IMR-90 (cell line): ENCODE results near the gene KBTBD13. TPM values are rescaled to one million over a fixed set of nuclear protein-coding genes. Genes with fewer than 3 reads are reported as not detected.

ENCODE experiments used
- ATAC-seq: fragments of 200-7000 bp; cut with Tn5 transposase; 2 replicates; pipeline ENCODE4 v1.9.1; 2020; ENCODE audit warnings: low read depth, mild to moderate bottlenecking, moderate library complexity
- BruUV-seq: library from RNA; stranded (reverse); fragments of 400-500 nt; replicated peaks from 2 replicates; lab custom pipeline; 2021; lab: Mats Ljungman, UMichigan
- CTCF ChIA-PET: fragments of 300-600 bp; formaldehyde crosslinking; extraction: SDS; loops from one replicate; lab custom pipeline; 2021; ENCODE audit warnings: antibody characterized with exemption; lab: Yijun Ruan, JAX
- POLR2A ChIA-PET: fragments of 300-600 bp; sonication (Branson Sonifier 250); formaldehyde crosslinking; loops from one replicate; lab custom pipeline; 2022; ENCODE audit warnings: antibody characterized with exemption; ENCODE audit not compliant: unreplicated experiment; lab: Charles Lee
- DNase-seq: peaks from one replicate; pipeline ENCODE4 v3.0.0; 2013
- H2AFZ ChIP-seq: replicated peaks from 2 replicates; pipeline ENCODE3; 2013; ENCODE audit warnings: low read length, mild to moderate bottlenecking; ENCODE audit not compliant: poor library complexity
- H2AK5ac ChIP-seq: 2 replicates; pipeline ENCODE4 v1.6.1; 2013; ENCODE audit warnings: low read depth, low read length, inconsistent platforms
- H2AK9ac ChIP-seq: replicated peaks from 2 replicates; pipeline ENCODE3; 2013; ENCODE audit warnings: mild to moderate bottlenecking, low read depth, low read length, moderate library complexity; ENCODE audit not compliant: poor library complexity
- H2BK120ac ChIP-seq: 2 replicates; pipeline ENCODE4 v1.6.1; 2013; ENCODE audit warnings: low read depth, low read length, inconsistent platforms
- H2BK15ac ChIP-seq: 3 replicates; pipeline ENCODE4 v1.6.1; 2013; ENCODE audit warnings: low read depth, low read length, inconsistent platforms
- H2BK20ac ChIP-seq: 2 replicates; pipeline ENCODE4 v1.6.1; 2013; ENCODE audit warnings: low read depth, mild to moderate bottlenecking, inconsistent platforms, low read length, moderate library complexity
- H2BK5ac ChIP-seq: 2 replicates; pipeline ENCODE4 v1.6.1; 2013; ENCODE audit warnings: mild to moderate bottlenecking, low read depth, low read length, inconsistent platforms; ENCODE audit not compliant: poor library complexity, severe bottlenecking
- H3K14ac ChIP-seq: replicated peaks from 2 replicates; pipeline ENCODE4 v1.6.1; 2013; ENCODE audit warnings: low read depth, low read length, inconsistent platforms
- H3K18ac ChIP-seq: 2 replicates; pipeline ENCODE4 v1.6.1; 2013; ENCODE audit warnings: low read depth, low read length, control low read depth
- H3K23ac ChIP-seq: 2 replicates; pipeline ENCODE4 v1.6.1; 2013; ENCODE audit warnings: low read depth, low read length, inconsistent platforms
- H3K27ac ChIP-seq: 2 replicates; pipeline ENCODE4 v1.5.1; 2013; ENCODE audit warnings: mild to moderate bottlenecking, control low read depth, low read length; ENCODE audit not compliant: insufficient read depth
- H3K27me3 ChIP-seq: 2 replicates; pipeline ENCODE4 v1.6.1; 2013; ENCODE audit warnings: low read length; ENCODE audit not compliant: control insufficient read depth, insufficient read depth
- H3K36me3 ChIP-seq: 2 replicates; pipeline ENCODE4 v1.6.1; 2013; ENCODE audit warnings: low read length, mixed read lengths; ENCODE audit not compliant: control insufficient read depth, insufficient read depth
- H3K4ac ChIP-seq: 2 replicates; pipeline ENCODE4 v1.6.1; 2013; ENCODE audit warnings: low read depth, low read length, inconsistent platforms
- H3K4me1 ChIP-seq: 2 replicates; pipeline ENCODE4 v1.6.1; 2013; ENCODE audit warnings: low read length, mixed read lengths; ENCODE audit not compliant: control insufficient read depth, insufficient read depth
- H3K4me2 ChIP-seq: 2 replicates; pipeline ENCODE4 v1.6.1; 2013; ENCODE audit warnings: low read depth, mild to moderate bottlenecking, control low read depth, low read length, moderate library complexity
- H3K4me3 ChIP-seq: 2 replicates; pipeline ENCODE4 v1.5.1; 2013; ENCODE audit warnings: low read depth, mild to moderate bottlenecking, control low read depth, low read length, moderate library complexity; ENCODE audit not compliant: insufficient read depth
- H3K56ac ChIP-seq: 2 replicates; pipeline ENCODE4 v1.6.1; 2013; ENCODE audit warnings: low read length, inconsistent platforms; ENCODE audit not compliant: insufficient read depth; ENCODE audit errors: extremely low read depth
- H3K79me1 ChIP-seq, 2 experiments: 2 replicates each; pipeline ENCODE4 v1.6.1; 2013; ENCODE audit warnings: low read length in 2 of 2, inconsistent platforms in 1 of 2, low read depth in 1 of 2
- H3K9ac ChIP-seq: 2 replicates; pipeline ENCODE4 v1.6.1; 2013; ENCODE audit warnings: low read depth, low read length, control low read depth
- H3K9me1 ChIP-seq: 2 replicates; pipeline ENCODE4 v1.6.1; 2013; ENCODE audit warnings: low read length, inconsistent platforms; ENCODE audit not compliant: insufficient read depth
- H3K9me3 ChIP-seq: 2 replicates; pipeline ENCODE4 v1.6.1; 2013; ENCODE audit warnings: low read length; ENCODE audit not compliant: control insufficient read depth, insufficient read depth
- H4K20me1 ChIP-seq: 2 replicates; pipeline ENCODE4 v1.6.1; 2013; ENCODE audit warnings: low read length, inconsistent platforms; ENCODE audit not compliant: insufficient read depth
- H4K5ac ChIP-seq: 2 replicates; pipeline ENCODE4 v1.6.1; 2013; ENCODE audit warnings: mild to moderate bottlenecking, low read depth, low read length, control low read depth
- H4K8ac ChIP-seq, 2 experiments: 2 replicates each; pipeline ENCODE4 v1.6.1; 2013; ENCODE audit warnings: low read depth in 2 of 2, low read length in 2 of 2, control low read depth in 1 of 2, inconsistent platforms in 1 of 2
- H4K91ac ChIP-seq: 2 replicates; pipeline ENCODE4 v1.6.1; 2013; ENCODE audit warnings: low read depth, low read length, inconsistent platforms; ENCODE audit not compliant: insufficient read depth
- CEBPB ChIP-seq: IDR thresholded peaks from 2 replicates; pipeline ENCODE4 v1.6.1; 2012; ENCODE audit warnings: low read depth, low read length, improper control_type of control experiment
- CHD1 ChIP-seq: IDR thresholded peaks from 2 replicates; pipeline ENCODE4 v1.6.1; 2012; ENCODE audit warnings: low read depth, low read length, improper control_type of control experiment
- FOS ChIP-seq: fragments of 150-350 bp; IDR thresholded peaks from 2 replicates; pipeline ENCODE4 v1.6.1; 2016; ENCODE audit warnings: low read depth, low read length
- MAFK ChIP-seq: IDR thresholded peaks from 2 replicates; pipeline ENCODE4 v1.6.1; 2012; ENCODE audit warnings: low read depth, low read length, improper control_type of control experiment
- MAZ ChIP-seq: IDR thresholded peaks from 2 replicates; pipeline ENCODE4 v1.6.1; 2012; ENCODE audit warnings: low read depth, mild to moderate bottlenecking, low read length, improper control_type of control experiment, moderate library complexity, borderline replicate concordance
- NFE2L2 ChIP-seq: fragments of 150-350 bp; IDR thresholded peaks from 2 replicates; pipeline ENCODE4 v1.6.1; 2016; ENCODE audit warnings: low read depth, mild to moderate bottlenecking, low read length
- POLR2A ChIP-seq: IDR thresholded peaks from 2 replicates; pipeline ENCODE4 v1.6.1; 2012; ENCODE audit warnings: mild to moderate bottlenecking, low read depth, low read length
- RAD21 ChIP-seq: IDR thresholded peaks from 2 replicates; pipeline ENCODE4 v1.6.1; 2012; ENCODE audit warnings: low read length, improper control_type of control experiment
- RCOR1 ChIP-seq: IDR thresholded peaks from 2 replicates; pipeline ENCODE4 v1.6.1; 2012; ENCODE audit warnings: mild to moderate bottlenecking, low read length, improper control_type of control experiment; ENCODE audit not compliant: insufficient replicate concordance
- SMC3 ChIP-seq: fragments of 150-350 bp; IDR thresholded peaks from 2 replicates; pipeline ENCODE4 v1.6.1; 2016; ENCODE audit warnings: low read depth, mild to moderate bottlenecking, antibody characterized with exemption, low read length, moderate library complexity
- WGBS, 2 experiments: methylation state at CpG; one replicate each; pipeline versions ENCODE4 v1.1.5 to v1.1.7; 2013; ENCODE audit warnings: missing lambda C conversion rate in 2 of 2; ENCODE audit not compliant: insufficient read length in 1 of 2; ENCODE audit errors: extremely low coverage in 2 of 2; 5-methylcytosine and 5-hydroxymethylcytosine counted together
- dilution Hi-C: fragments of 300-500 bp; cut with HindIII; formaldehyde crosslinking; loops from one replicate; pipeline ENCODE4 v1.14.3; 2018; ENCODE audit warnings: low sequenced_read_pairs; ENCODE audit not compliant: unreplicated experiment
- in situ Hi-C: fragments of 300-500 bp; cut with MboI; formaldehyde crosslinking; loops from 3 replicates; pipeline ENCODE4 v1.14.3; 2019; ENCODE audit warnings: low sequenced_read_pairs, inconsistent platforms, mixed read lengths
- intact Hi-C: fragments of 100-400 bp; cut with micrococcal nuclease; formaldehyde crosslinking; loops from 2 replicates; pipeline ENCODE4 v1.10.0; 2022
- polyA plus RNA-seq, 3 experiments: library from polyadenylated mRNA; depleted of rRNA; stranded (reverse); fragments of >200 nt; gene quantifications; 2 replicates each; pipeline ENCODE4 v1.2.3, GENCODE V29; 2012; ENCODE audit warnings: low replicate concordance in 1 of 3
- total RNA-seq: library from RNA; depleted of rRNA; stranded (reverse); fragments of >200 nt; gene quantifications from 2 replicates; pipeline ENCODE4 v1.2.3, GENCODE V29; 2012
- TF ChIP-seq, protein P1 (sequence below): conservative IDR thresholded peaks from 2 replicates; pipeline ENCODE4 v1.5.1; 2012; ENCODE audit warnings: mild to moderate bottlenecking, low read depth, low read length, improper control_type of control experiment
- TF ChIP-seq, protein P2 (sequence below): fragments of 150-350 bp; IDR thresholded peaks from 2 replicates; pipeline ENCODE4 v1.6.1; 2017; ENCODE audit warnings: mild to moderate bottlenecking, antibody characterized with exemption, low read length, low read depth

Gene KBTBD13
- total and polyA plus RNA-seq, 2 of the 4 experiments (the other 2 are of a cell fraction): not detected

DNA sequence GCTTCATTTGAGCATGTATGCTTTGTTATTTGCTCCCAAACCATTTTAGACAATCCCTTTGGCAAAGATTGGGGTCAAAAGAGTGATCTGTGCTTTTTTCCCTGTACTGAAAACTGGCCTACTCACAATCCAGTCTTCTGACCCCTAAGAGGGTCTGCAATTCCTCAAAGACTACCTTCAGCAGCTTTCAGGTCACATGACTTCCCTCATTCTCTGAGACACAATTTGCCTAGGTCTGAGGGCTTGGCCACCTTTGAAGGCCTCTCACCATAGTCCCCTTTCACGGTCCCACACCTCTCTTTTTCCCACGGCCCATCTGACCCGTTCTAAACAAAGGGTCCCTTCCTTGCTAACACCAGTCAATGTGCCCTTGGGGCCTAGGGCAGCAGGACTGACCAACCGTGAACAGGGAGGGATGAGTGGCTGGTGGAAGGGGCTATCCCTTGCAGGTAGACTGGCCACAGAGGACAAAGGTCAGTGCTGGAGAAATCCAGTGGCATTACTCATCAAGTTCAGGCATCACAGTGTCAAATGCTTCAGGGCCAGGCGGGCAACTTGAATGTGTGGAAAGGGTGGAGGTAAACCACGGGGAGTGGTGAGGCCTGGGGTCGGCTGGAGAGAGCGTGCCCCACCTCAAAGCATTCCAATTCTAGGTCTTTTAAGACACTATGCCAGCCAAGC is 19.5 kb upstream of the KBTBD13 start:
- H3K18ac ChIP-seq: no peak overlapping the region
- POLR2A ChIA-PET: no interaction called here
- H2BK20ac ChIP-seq: no peak overlapping the region
- peaks cover 10% of the 10 kb centered on the region for H3K27me3 ChIP-seq
- no peak overlapping the region for H3K23ac ChIP-seq
- ATAC-seq (no peak), DNase-seq (peak; percentile 31)
- no peak overlapping the region for H2BK15ac ChIP-seq
- H2BK120ac ChIP-seq: no peak overlapping the region
- no peak overlapping the region for H3K4me2 ChIP-seq
- dilution Hi-C loops: no loop called here
- BruUV-seq: no TSS peak
- no peak overlapping the region for H3K4ac ChIP-seq
- intact Hi-C loops: no loop called here
- H3K9me1 ChIP-seq: peaks cover 8% of the 10 kb centered on the region; the same call in 1 of the 2 replicates
- WGBS, 2 experiments: 83% methylated on average over 1 of the region's 8 CpGs; no CpG with 5 or more reads in 1 of the 2 experiments
- no peak overlapping the region for H3K14ac ChIP-seq
- no peak overlapping the region for H3K9ac ChIP-seq
- in situ Hi-C loops: no loop called here
- peaks cover 5% of the 10 kb centered on the region; the same call in 1 of the 2 replicates for H3K9me3 ChIP-seq
- no peak overlapping the region for H3K27ac ChIP-seq
- H3K4me3 ChIP-seq: no peak overlapping the region
- no peak for TF ChIP-seq CHD1
- no peak for TF ChIP-seq CEBPB
- no peak for TF ChIP-seq FOS
- no peak for TF ChIP-seq RCOR1
- TF ChIP-seq MAZ: no peak
- TF ChIP-seq SMC3: no peak
- no peak for TF ChIP-seq RAD21
- TF ChIP-seq, protein P1, sequence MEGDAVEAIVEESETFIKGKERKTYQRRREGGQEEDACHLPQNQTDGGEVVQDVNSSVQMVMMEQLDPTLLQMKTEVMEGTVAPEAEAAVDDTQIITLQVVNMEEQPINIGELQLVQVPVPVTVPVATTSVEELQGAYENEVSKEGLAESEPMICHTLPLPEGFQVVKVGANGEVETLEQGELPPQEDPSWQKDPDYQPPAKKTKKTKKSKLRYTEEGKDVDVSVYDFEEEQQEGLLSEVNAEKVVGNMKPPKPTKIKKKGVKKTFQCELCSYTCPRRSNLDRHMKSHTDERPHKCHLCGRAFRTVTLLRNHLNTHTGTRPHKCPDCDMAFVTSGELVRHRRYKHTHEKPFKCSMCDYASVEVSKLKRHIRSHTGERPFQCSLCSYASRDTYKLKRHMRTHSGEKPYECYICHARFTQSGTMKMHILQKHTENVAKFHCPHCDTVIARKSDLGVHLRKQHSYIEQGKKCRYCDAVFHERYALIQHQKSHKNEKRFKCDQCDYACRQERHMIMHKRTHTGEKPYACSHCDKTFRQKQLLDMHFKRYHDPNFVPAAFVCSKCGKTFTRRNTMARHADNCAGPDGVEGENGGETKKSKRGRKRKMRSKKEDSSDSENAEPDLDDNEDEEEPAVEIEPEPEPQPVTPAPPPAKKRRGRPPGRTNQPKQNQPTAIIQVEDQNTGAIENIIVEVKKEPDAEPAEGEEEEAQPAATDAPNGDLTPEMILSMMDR: no peak
- TF ChIP-seq, protein P2, sequence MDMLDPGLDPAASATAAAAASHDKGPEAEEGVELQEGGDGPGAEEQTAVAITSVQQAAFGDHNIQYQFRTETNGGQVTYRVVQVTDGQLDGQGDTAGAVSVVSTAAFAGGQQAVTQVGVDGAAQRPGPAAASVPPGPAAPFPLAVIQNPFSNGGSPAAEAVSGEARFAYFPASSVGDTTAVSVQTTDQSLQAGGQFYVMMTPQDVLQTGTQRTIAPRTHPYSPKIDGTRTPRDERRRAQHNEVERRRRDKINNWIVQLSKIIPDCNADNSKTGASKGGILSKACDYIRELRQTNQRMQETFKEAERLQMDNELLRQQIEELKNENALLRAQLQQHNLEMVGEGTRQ: no peak
- no peak for TF ChIP-seq POLR2A
- TF ChIP-seq MAFK: no peak
- no peak for TF ChIP-seq NFE2L2
- no peaks in the 10 kb centered on the region for H3K79me1 ChIP-seq
- H4K91ac ChIP-seq: no peak overlapping the region
- peaks cover 11% of the 10 kb centered on the region; the same call in 1 of the 2 replicates for H3K4me1 ChIP-seq
- H2AK9ac ChIP-seq: no peak overlapping the region
- H3K36me3 ChIP-seq: no peaks in the 10 kb centered on the region
- H4K8ac ChIP-seq: no peak overlapping the region
- no peaks in the 10 kb centered on the region for H4K20me1 ChIP-seq
- CTCF ChIA-PET: interaction anchor here (3.7 to 4.9 kb wide), 2 partner anchors 27 to 45 kb away, joined by 26 to 74 read pairs; no protein-coding TSS in a partner anchor
- H4K5ac ChIP-seq: no peak overlapping the region
- H2AK5ac ChIP-seq: peak overlapping the region; percentile 23; the same call in 1 of the 2 replicates
- H3K56ac ChIP-seq: no peak overlapping the region
- H2AFZ ChIP-seq: no peak overlapping the region
- H2BK5ac ChIP-seq: no peak overlapping the region
